K562 (cell line): Measurements from ENCODE around the gene ZBTB47. TPM values are rescaled to one million over a fixed set of nuclear protein-coding genes. Genes with fewer than 3 reads are reported as not detected.
A peak's percentile ranks its signal among the peaks of the same experiment; 100 is the strongest.

Experiments used
- ATAC-seq: fragments of 200-7000 bp; cut with Tn5 transposase; 3 replicates; pipeline ENCODE4 v1.9.1; 2020; ENCODE audit warnings: moderate library complexity
- BruUV-seq: library from RNA; stranded (reverse); fragments of 400-500 nt; replicated peaks from 2 replicates; lab custom pipeline; 2021; lab: Mats Ljungman, UMichigan
- CTCF ChIA-PET: fragments of 300-600 bp; formaldehyde crosslinking; extraction: SDS; loops from one replicate; lab custom pipeline; 2021; ENCODE audit warnings: low intra/inter-chr PET ratio; lab: Yijun Ruan, JAX
- POLR2A ChIA-PET: fragments of 300-600, 350-650 bp; sonication (Branson Sonifier 250); formaldehyde crosslinking; extraction: SDS; loops from one replicate; lab custom pipeline; 2021; ENCODE audit warnings: antibody characterized with exemption, inconsistent platforms; lab: Yijun Ruan, JAX
- DNase-seq, 4 experiments: peaks; one replicate each; pipeline versions ENCODE4 v3.0.0 to v3.0.0-alpha.2; 2011 to 2018; ENCODE audit warnings: low spot score in 3 of 4, mixed read lengths in 3 of 4; ENCODE audit errors: extremely low read depth in 1 of 4
- FAIRE-seq: peaks from 2 replicates; lab custom pipeline; 2011; peaks lifted over from hg19 to GRCh38; lab: Jason Lieb, UNC
- H2AFZ ChIP-seq: 2 replicates; pipeline ENCODE4 v1.6.0; 2011; ENCODE audit warnings: low read depth, low read length, control low read depth, inconsistent platforms
- H3K27ac ChIP-seq: fragments of 200-600 bp; 3 replicates; pipeline ENCODE4 v1.8.0; 2011; ENCODE audit warnings: low read depth, mild to moderate bottlenecking, control low read depth, inconsistent platforms, low read length, moderate library complexity, mixed read lengths; ENCODE audit errors: extremely low read depth
- H3K27me3 ChIP-seq, 2 experiments: fragments of 300-600 bp in 1 of 2; 2 replicates in 1 of 2; 3 replicates in 1 of 2; pipeline versions ENCODE4 v1.6.0 to v1.8.0; 2011; ENCODE audit warnings: inconsistent platforms in 2 of 2, low read length in 2 of 2, mild to moderate bottlenecking in 1 of 2, mixed read lengths in 1 of 2, moderate library complexity in 1 of 2; ENCODE audit not compliant: control insufficient read depth in 2 of 2, insufficient read depth in 2 of 2
- H3K36me3 ChIP-seq: fragments of 300-600 bp; 3 replicates; pipeline ENCODE4 v1.8.0; 2011; ENCODE audit warnings: mild to moderate bottlenecking, low read length, inconsistent platforms; ENCODE audit not compliant: control insufficient read depth, insufficient read depth
- H3K4me1 ChIP-seq, 2 experiments: fragments of 200-600 bp in 1 of 2; replicated peaks in 1 of 2; 2 replicates in 1 of 2; 3 replicates in 1 of 2; pipeline versions ENCODE4 v1.5.1 to v1.8.0; 2011; ENCODE audit warnings: inconsistent platforms in 2 of 2, low read length in 2 of 2, mild to moderate bottlenecking in 1 of 2, mixed read lengths in 1 of 2, moderate library complexity in 1 of 2; ENCODE audit not compliant: control insufficient read depth in 2 of 2, insufficient read depth in 2 of 2
- H3K4me2 ChIP-seq: 2 replicates; pipeline ENCODE4 v1.6.1; 2011; ENCODE audit warnings: low read length, control low read depth, inconsistent platforms, mixed read lengths; ENCODE audit not compliant: insufficient read depth
- H3K4me3 ChIP-seq: fragments of 200-600 bp; sonication (generic), shearing (Covaris generic); 2 replicates; pipeline ENCODE4 v1.5.1; 2016; ENCODE audit warnings: control low read depth, inconsistent platforms
- H3K79me2 ChIP-seq: fragments of 200-600 bp; 3 replicates; pipeline ENCODE4 v1.8.0; 2011; ENCODE audit warnings: low read length, inconsistent platforms; ENCODE audit not compliant: control insufficient read depth, insufficient read depth
- H3K9ac ChIP-seq, 2 experiments: 2 replicates each; pipeline versions ENCODE4 v1.6.0 to v1.6.1; 2011; ENCODE audit warnings: low read depth in 2 of 2, low read length in 2 of 2, control low read depth in 1 of 2, inconsistent platforms in 1 of 2, mild to moderate bottlenecking in 1 of 2, mixed read lengths in 1 of 2; ENCODE audit not compliant: insufficient read depth in 1 of 2
- H3K9me1 ChIP-seq: one replicate; pipeline ENCODE4 v1.6.0; 2011; ENCODE audit warnings: inconsistent platforms, mild to moderate bottlenecking, low read length, moderate library complexity; ENCODE audit not compliant: control insufficient read depth, insufficient read depth
- H3K9me3 ChIP-seq: replicated peaks from 2 replicates; pipeline ENCODE4 v1.5.1; 2011; ENCODE audit warnings: low read depth, low read length, inconsistent platforms; ENCODE audit not compliant: control insufficient read depth, insufficient read depth
- H4K20me1 ChIP-seq: replicated peaks from 2 replicates; pipeline ENCODE4 v1.6.1; 2011; ENCODE audit warnings: low read length, inconsistent platforms, mixed read lengths; ENCODE audit not compliant: control insufficient read depth, insufficient read depth
- DIDO1 ChIP-seq: fragments of 450-650 bp; IDR thresholded peaks from 2 replicates; pipeline ENCODE4 v1.6.1; 2016; ENCODE audit warnings: low read depth, missing biosample characterization, missing genetic modification characterization
- HNRNPLL ChIP-seq: fragments of 200-400 bp; formaldehyde crosslinking; IDR thresholded peaks from 2 replicates; pipeline ENCODE4 v1.6.1; 2017; ENCODE audit warnings: low read length, low read depth, mild to moderate bottlenecking; ENCODE audit not compliant: poor library complexity, severe bottlenecking
- MXD1 ChIP-seq: fragments of 250-450 bp; sonication (Bioruptor Pico); IDR thresholded peaks from 2 replicates; pipeline ENCODE4 v1.8.0; 2021; ENCODE audit warnings: borderline replicate concordance, mild to moderate bottlenecking, moderate library complexity; ENCODE audit not compliant: poor library complexity, severe bottlenecking
- NR2C1 ChIP-seq, 2 experiments: fragments of 450-650 bp; IDR thresholded peaks; 2 replicates each; pipeline ENCODE4 v1.6.1; 2017; ENCODE audit warnings: mild to moderate bottlenecking in 2 of 2, antibody characterized with exemption in 1 of 2, inconsistent platforms in 1 of 2, missing compliant biosample characterization in 1 of 2, missing genetic modification characterization in 1 of 2
- RFX1 ChIP-seq: fragments of 450-650 bp; IDR thresholded peaks from 2 replicates; pipeline ENCODE4 v1.6.1; 2016; ENCODE audit warnings: mild to moderate bottlenecking, moderate library complexity
- WGBS: fragments of 100-300 bp; shearing (Covaris generic); methylation state at CpG from one replicate; pipeline ENCODE4 v1.1.6; 2016; ENCODE audit warnings: low coverage, mixed read lengths; ENCODE audit not compliant: insufficient coverage; ENCODE audit errors: missing lambda C conversion rate; 5-methylcytosine and 5-hydroxymethylcytosine counted together
- in situ Hi-C: fragments of 300-500 bp; cut with MboI; formaldehyde crosslinking; loops from 4 replicates; pipeline ENCODE4 v1.15.0; 2018; ENCODE audit warnings: inconsistent platforms, mixed read lengths
- intact Hi-C: fragments of 100-400 bp; cut with micrococcal nuclease; formaldehyde crosslinking; loops from 2 replicates; pipeline ENCODE4 v1.14.2; 2022
- polyA plus RNA-seq, 8 experiments: library from polyadenylated mRNA; depleted of rRNA in 4 of 8; stranded (reverse) in 5 of 8; unstranded in 3 of 8; fragments of >200 nt; fragmentation: Nextera tagmentation in 2 of 8; fragmentation: Illumina TruSeq in 1 of 8; extraction: Ambion mirVana in 2 of 8; extraction: Trizol in 1 of 8; gene quantifications; 2 replicates each; pipeline versions ENCODE4 v1.2.1 to v1.2.3, GENCODE V29; 2011 to 2014; ENCODE audit warnings: inconsistent platforms in 1 of 8, missing spikeins in 1 of 8
- total RNA-seq, 7 experiments: library from RNA; depleted of rRNA in 6 of 7; stranded (reverse); fragments of >200 nt in 6 of 7; fragmentation: Illumina TruSeq in 2 of 7; extraction: Trizol in 2 of 7; gene quantifications; 2 replicates each; pipeline versions ENCODE4 v1.2.1 to v1.2.3, GENCODE V29; 2011 to 2021; ENCODE audit warnings: low replicate concordance in 1 of 7

Gene ZBTB47
- total and polyA plus RNA-seq, 9 of the 15 experiments (the other 6 are each of a cell fraction or from before 2014, with no cell fraction given): 0.11 to 4.6 (median 1.7) TPM; not detected in 1

GRCh38 chr3:42670051-42670576, 16.6 kb downstream of the ZBTB47 start (continued):
- TF ChIP-seq MXD1 (CRISPR knock-in tag) (no peak), DIDO1 (no peak), NR2C1 (IDR thresholded peaks at IDR 0.05) (no peak), NR2C1 (tag; IDR thresholded peaks at IDR 0.05) (no peak)

- no peak for ATAC-seq
- no TSS peak for BruUV-seq
- Histone ChIP-seq H3K9me3 (no peaks in the 10 kb centered on the region), H3K36me3 (no peaks in the 10 kb centered on the region), H3K4me1 (peaks cover 4 to 5% of the 10 kb centered on the region in 2 experiments; a peak in 3 of 5 replicates), H2AFZ (no peak overlapping the region), H4K20me1 (no peaks in the 10 kb centered on the region), H3K4me2 (no peak overlapping the region), H3K27me3 (peaks cover 7 to 27% of the 10 kb centered on the region in 2 experiments; a peak in 3 of 5 replicates), H3K4me3 (no peak overlapping the region), H3K9ac (no peak overlapping the region), H3K27ac (no peak overlapping the region), H3K79me2 (no peaks in the 10 kb centered on the region), H3K9me1 (no peaks in the 10 kb centered on the region)
- in situ Hi-C loops (no loop called here), intact Hi-C loops (no loop called here)
- TF ChIP-seq RFX1 (peak; percentile 67), HNRNPLL (no peak)
- 0% methylated on average over 1 of the region's 1 CpG for WGBS
- no peak for DNase-seq
- CTCF ChIA-PET: no interaction called here
- POLR2A ChIA-PET: interaction anchor here (0.5 to 1.1 kb wide), 3 partner anchors 14 to 89 kb away, joined by 3 read pairs; partner anchors contain the start of gene KLHL40
- FAIRE-seq: no peak
Measured at GRCh38 chr3:42670670-42671069, 17.2 kb downstream of the ZBTB47 start.
